Activated naive CD4-positive, alpha-beta T cell treated with anti-CD3 and anti-CD28 coated beads, Interleukin-2, amount 50 U/mL, for 16 hours (primary cell): ENCODE results near the gene CARD14.
"Not testable (repeated sequence)": the region's sequence is repeated elsewhere in the genome, so short reads cannot be mapped to it uniquely, and the experiment has no call there.

Experiments
- DNase-seq: peaks from one replicate; pipeline ENCODE4 v3.0.0-alpha.2; 2020

Gene CARD14

GRCh38 chr17:80257716-80258213 is 87.9 kb downstream of the CARD14 start:
- DNase-seq: no peak

- DNase-seq: not testable (repeated sequence)
Measured at GRCh38 chr17:80258296-80258695, 88.5 kb downstream of the CARD14 start.
